ENCODE data around the gene ZSWIM6. TPM values are rescaled to one million over a fixed set of nuclear protein-coding genes. Genes with fewer than 3 reads are reported as not detected.

Gene ZSWIM6
- total and polyA plus RNA-seq, 2 of the 4 experiments (the other 2 are of a cell fraction): 10.8 to 14.1 TPM

- H3K4me3 ChIP-seq (ENCODE audit: insufficient read depth, low read depth, low read length): no peak overlapping the region
- WGBS, 2 experiments (ENCODE audit: extremely low coverage in 2 of 2, insufficient read length in 1 of 2): no CpG with 5 or more reads among the region's 1 CpG
- H2AK5ac ChIP-seq (ENCODE audit: low read depth, low read length): no peak overlapping the region
- H2BK120ac ChIP-seq (ENCODE audit: low read depth, low read length): no peak overlapping the region
- POLR2A ChIA-PET (ENCODE audit: unreplicated experiment): no interaction called here
- BruUV-seq (replicated peaks): no TSS peak
- no peak overlapping the region for H3K18ac ChIP-seq (ENCODE audit: low read depth, low read length)
- peaks cover 7 to 72% of the 10 kb centered on the region in 2 experiments for H3K79me1 ChIP-seq (ENCODE audit: low read depth in 1 of 2, low read length in 2 of 2)
- H3K4me2 ChIP-seq (ENCODE audit: low read depth, low read length): no peak overlapping the region
- no peak for ATAC-seq (ENCODE audit: low read depth)
- H3K36me3 ChIP-seq (ENCODE audit: control insufficient read depth, insufficient read depth, low read length): no peaks in the 10 kb centered on the region
- H4K20me1 ChIP-seq (ENCODE audit: insufficient read depth, low read length): peaks cover 66% of the 10 kb centered on the region
- H3K27ac ChIP-seq (ENCODE audit: insufficient read depth, low read length): no peak overlapping the region
- no peak overlapping the region for H2AFZ ChIP-seq (replicated peaks; ENCODE audit: low read length, poor library complexity)
- H3K56ac ChIP-seq (ENCODE audit: extremely low read depth, insufficient read depth, low read length): no peak overlapping the region
- no peak overlapping the region for H2BK15ac ChIP-seq (ENCODE audit: low read depth, low read length)
- dilution Hi-C loops (cut with HindIII; ENCODE audit: low sequenced_read_pairs, unreplicated experiment) (no loop called here), intact Hi-C loops (cut with micrococcal nuclease) (no loop called here), in situ Hi-C loops (cut with MboI; ENCODE audit: low sequenced_read_pairs) (no loop called here)
- no peak for DNase-seq
- H3K14ac ChIP-seq (replicated peaks; ENCODE audit: low read depth, low read length): no peak overlapping the region
- no peak overlapping the region for H2BK20ac ChIP-seq (ENCODE audit: low read depth, low read length)
- no peaks in the 10 kb centered on the region for H3K27me3 ChIP-seq (ENCODE audit: control insufficient read depth, insufficient read depth, low read length)
- no peak overlapping the region for H4K8ac ChIP-seq (ENCODE audit: low read depth in 2 of 2, low read length in 2 of 2)
- H3K4me1 ChIP-seq (ENCODE audit: control insufficient read depth, insufficient read depth, low read length): peaks cover 10% of the 10 kb centered on the region
- H3K9me1 ChIP-seq (ENCODE audit: insufficient read depth, low read length): peaks cover 8% of the 10 kb centered on the region; the same call in 1 of the 2 replicates
- H2BK5ac ChIP-seq (ENCODE audit: low read depth, low read length, poor library complexity, severe bottlenecking): no peak overlapping the region
- CTCF ChIA-PET: interaction anchor here (0.7 kb wide), 1 partner anchor 12 kb away, joined by 6 read pairs; no protein-coding TSS in a partner anchor
- H3K4ac ChIP-seq (ENCODE audit: low read depth, low read length): no peak overlapping the region
- no peak overlapping the region for H2AK9ac ChIP-seq (replicated peaks; ENCODE audit: low read depth, low read length, poor library complexity)
- H3K9me3 ChIP-seq (ENCODE audit: control insufficient read depth, insufficient read depth, low read length): no peaks in the 10 kb centered on the region
- no peak overlapping the region for H3K9ac ChIP-seq (ENCODE audit: low read depth, low read length)
- H4K91ac ChIP-seq (ENCODE audit: insufficient read depth, low read depth, low read length): no peak overlapping the region
- H3K23ac ChIP-seq (ENCODE audit: low read depth, low read length): no peak overlapping the region
- no peak overlapping the region for H4K5ac ChIP-seq (ENCODE audit: low read depth, low read length)
- TF ChIP-seq MAZ (IDR thresholded peaks at IDR 0.05; ENCODE audit: borderline replicate concordance, low read depth, low read length) (no peak), FOS (IDR thresholded peaks at IDR 0.05; ENCODE audit: low read depth, low read length) (no peak), NFE2L2 (IDR thresholded peaks at IDR 0.05; ENCODE audit: low read depth, low read length) (no peak), RFX5 (IDR thresholded peaks at IDR 0.05; ENCODE audit: low read depth, low read length) (no peak), USF2 (IDR thresholded peaks at IDR 0.05; ENCODE audit: low read depth, low read length) (no peak), CEBPB (IDR thresholded peaks at IDR 0.05; ENCODE audit: low read depth, low read length) (no peak), MXI1 (IDR thresholded peaks at IDR 0.05; ENCODE audit: borderline replicate concordance, low read depth, low read length) (no peak), ELK1 (IDR thresholded peaks at IDR 0.05; ENCODE audit: borderline replicate concordance, low read depth, low read length) (no peak), SMC3 (IDR thresholded peaks at IDR 0.05; ENCODE audit: low read depth, low read length) (no peak), CHD1 (IDR thresholded peaks at IDR 0.05; ENCODE audit: low read depth, low read length) (no peak), POLR2A (IDR thresholded peaks at IDR 0.05; ENCODE audit: low read depth, low read length) (no peak), MAFK (IDR thresholded peaks at IDR 0.05; ENCODE audit: low read depth, low read length) (no peak), BHLHE40 (IDR thresholded peaks at IDR 0.05; ENCODE audit: low read depth, low read length) (no peak), RAD21 (IDR thresholded peaks at IDR 0.05; ENCODE audit: low read length) (no peak), RCOR1 (IDR thresholded peaks at IDR 0.05; ENCODE audit: insufficient replicate concordance, low read length) (no peak)
- TF ChIP-seq, protein P1, sequence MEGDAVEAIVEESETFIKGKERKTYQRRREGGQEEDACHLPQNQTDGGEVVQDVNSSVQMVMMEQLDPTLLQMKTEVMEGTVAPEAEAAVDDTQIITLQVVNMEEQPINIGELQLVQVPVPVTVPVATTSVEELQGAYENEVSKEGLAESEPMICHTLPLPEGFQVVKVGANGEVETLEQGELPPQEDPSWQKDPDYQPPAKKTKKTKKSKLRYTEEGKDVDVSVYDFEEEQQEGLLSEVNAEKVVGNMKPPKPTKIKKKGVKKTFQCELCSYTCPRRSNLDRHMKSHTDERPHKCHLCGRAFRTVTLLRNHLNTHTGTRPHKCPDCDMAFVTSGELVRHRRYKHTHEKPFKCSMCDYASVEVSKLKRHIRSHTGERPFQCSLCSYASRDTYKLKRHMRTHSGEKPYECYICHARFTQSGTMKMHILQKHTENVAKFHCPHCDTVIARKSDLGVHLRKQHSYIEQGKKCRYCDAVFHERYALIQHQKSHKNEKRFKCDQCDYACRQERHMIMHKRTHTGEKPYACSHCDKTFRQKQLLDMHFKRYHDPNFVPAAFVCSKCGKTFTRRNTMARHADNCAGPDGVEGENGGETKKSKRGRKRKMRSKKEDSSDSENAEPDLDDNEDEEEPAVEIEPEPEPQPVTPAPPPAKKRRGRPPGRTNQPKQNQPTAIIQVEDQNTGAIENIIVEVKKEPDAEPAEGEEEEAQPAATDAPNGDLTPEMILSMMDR (conservative IDR thresholded peaks at IDR 0.05; ENCODE audit: low read depth, low read length): no peak
Measured at GRCh38 chr5:61420016-61420415, 88.0 kb downstream of the ZSWIM6 start.
